Ovary (tissue), 10 donors: ENCODE measurements around the gene GSTA3. TPM values are rescaled to one million over a fixed set of nuclear protein-coding genes. Genes with fewer than 3 reads are reported as not detected.

Experiments
- DNase-seq, 5 donors: peaks; one replicate each; pipeline ENCODE4 v3.0.0-alpha.2; 2019 to 2020
- H3K27ac ChIP-seq, 2 donors: fragments of 200-600 bp; one replicate each; pipeline versions ENCODE4 v1.5.1 to v1.8.0; 2019 to 2022
- H3K27me3 ChIP-seq: fragments of 200-600 bp; one replicate; pipeline ENCODE4 v1.8.0; 2022
- H3K36me3 ChIP-seq: fragments of 200-600 bp; sonication (generic); one replicate; pipeline ENCODE4 v1.5.1; 2019
- H3K4me1 ChIP-seq: one replicate; pipeline ENCODE4 v1.8.1; 2013; ENCODE audit warnings: mild to moderate bottlenecking, moderate library complexity; ENCODE audit not compliant: insufficient read depth
- H3K4me3 ChIP-seq: fragments of 200-600 bp; sonication (generic); one replicate; pipeline ENCODE4 v1.5.1; 2017
- H3K9me3 ChIP-seq, 2 donors: fragments of 200-600 bp in 1 of 2; sonication (generic) in 1 of 2; one replicate each; pipeline versions ENCODE4 v1.5.1 to v1.8.1; 2013 to 2019; ENCODE audit warnings: mild to moderate bottlenecking in 1 of 2, moderate library complexity in 1 of 2
- EP300 ChIP-seq: sonication (generic); formaldehyde crosslinking; IDR thresholded peaks from one replicate; pipeline ENCODE4 v1.6.1; 2017; ENCODE audit warnings: antibody characterized with exemption
- POLR2A ChIP-seq: fragments of 450-650 bp; IDR thresholded peaks from one replicate; pipeline ENCODE4 v1.6.1; 2017; ENCODE audit warnings: antibody characterized with exemption, mild to moderate bottlenecking, moderate library complexity
- WGBS, 3 donors: extraction: QIAGEN DNeasy Blood & Tissue Kit in 1 of 3; methylation state at CpG; one replicate each; pipeline versions ENCODE4 v1.1.5 to v1.1.7; 2013 to 2017; 5-methylcytosine and 5-hydroxymethylcytosine counted together
- intact Hi-C, 4 donors: fragments of 100-400 bp; cut with DNase I; formaldehyde crosslinking; loops; one replicate each; pipeline versions ENCODE4 v1.11.0 to v1.15.1; 2022 to 2023
- long read RNA-seq, 3 donors: library from polyadenylated mRNA in 2 of 3; unstranded in 2 of 3; transcript quantifications; one replicate each; pipeline ENCODE4 v2.0.0 and lab custom pipeline, GENCODE V29; 2021 to 2026
- polyA plus RNA-seq, 2 donors: library from polyadenylated mRNA; stranded (reverse); fragments of 200-250 nt in 1 of 2; fragments of 350-450 nt in 1 of 2; fragmentation: Illumina TruSeq in 1 of 2; extraction: RNeasy Lipid Tissue Mini Kit (QIAGEN cat#74804) in 1 of 2; gene quantifications; one replicate each; pipeline ENCODE4 v1.2.3, GENCODE V29; 2013 to 2014
- total RNA-seq, 7 donors: library from RNA; depleted of rRNA in 2 of 7; stranded (reverse); fragments of >200 nt in 2 of 7; fragmentation: NEBNext Ultra II Directional in 3 of 7; extraction: Animal tissue kit (Norgen Biotek cat#: 25700) in 3 of 7; gene quantifications; one replicate each; pipeline versions ENCODE4 v1.1.0 to v1.2.4, GENCODE V29; 2016 to 2023
- TF ChIP-seq, protein P1 (sequence below), 3 donors: fragments of 450-650 bp in 2 of 3; fragments of 200-600 bp in 1 of 3; IDR thresholded peaks; one replicate each; pipeline versions ENCODE4 v1.5.1 to v1.8.0; 2016 to 2022; ENCODE audit warnings: antibody characterized with exemption in 3 of 3, mild to moderate bottlenecking in 1 of 3
- donor health status: DM: no; HTN: no; CAD: no; lungs with moderate emphysema.
- donor health status: DM: no; HTN: no; CAD: no.
- donor health status: Bipolar disorder and iron deficiency.
- donor health status: DM: yes; HTN: yes; CAD: no.
- donor health status: DM: no; HTN: no; CAD: no.
- donor health status: DM: yes; HTN: yes; CAD: no.

GSTA3 gene
- total RNA-seq, result 1 to 10 TPM in 3 of 7 donors, under 1 TPM in 1, not detected in 3; 0.61 to 9.3 (median 1.4) TPM
- 10 to 100 TPM in 1 of 2 donors, 1 to 10 TPM in 1; 1.6 to 22.1 TPM for polyA plus RNA-seq
- long read RNA-seq, donor 1, result 0 reads
- long read RNA-seq, donor 2, result 0 reads
- long read RNA-seq, donor 3, partial matches to known transcripts, result 0 of 2 reads
- long read RNA-seq, donor 3, other reads (novel, unspliced or antisense), result 1 of 2 reads

DNA sequence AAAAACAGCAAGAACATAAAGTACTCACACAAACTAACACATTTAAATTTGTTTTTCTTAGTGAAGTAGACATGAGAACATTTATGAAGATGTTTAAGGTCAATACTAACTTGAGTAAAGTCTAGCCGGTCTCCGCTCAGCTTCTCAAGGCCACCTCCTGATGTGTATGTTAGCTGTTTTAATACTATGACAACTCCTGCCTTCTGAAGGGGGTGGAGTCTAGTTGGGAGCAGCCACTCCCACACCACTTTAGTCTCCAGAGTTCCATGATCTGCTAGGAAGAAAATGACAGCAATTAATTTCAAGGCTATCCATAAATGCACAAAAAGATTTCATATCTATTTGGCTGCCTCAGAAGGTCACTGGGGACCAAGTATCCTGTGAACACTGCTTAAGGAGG is at the start of gene GSTA3:
TSS of gene GSTA3 (minus strand) at position 168 of the 400 bp plus-strand sequence. CDS start 3,864 bp downstream, outside the sequence.
- TF ChIP-seq, protein P1, sequence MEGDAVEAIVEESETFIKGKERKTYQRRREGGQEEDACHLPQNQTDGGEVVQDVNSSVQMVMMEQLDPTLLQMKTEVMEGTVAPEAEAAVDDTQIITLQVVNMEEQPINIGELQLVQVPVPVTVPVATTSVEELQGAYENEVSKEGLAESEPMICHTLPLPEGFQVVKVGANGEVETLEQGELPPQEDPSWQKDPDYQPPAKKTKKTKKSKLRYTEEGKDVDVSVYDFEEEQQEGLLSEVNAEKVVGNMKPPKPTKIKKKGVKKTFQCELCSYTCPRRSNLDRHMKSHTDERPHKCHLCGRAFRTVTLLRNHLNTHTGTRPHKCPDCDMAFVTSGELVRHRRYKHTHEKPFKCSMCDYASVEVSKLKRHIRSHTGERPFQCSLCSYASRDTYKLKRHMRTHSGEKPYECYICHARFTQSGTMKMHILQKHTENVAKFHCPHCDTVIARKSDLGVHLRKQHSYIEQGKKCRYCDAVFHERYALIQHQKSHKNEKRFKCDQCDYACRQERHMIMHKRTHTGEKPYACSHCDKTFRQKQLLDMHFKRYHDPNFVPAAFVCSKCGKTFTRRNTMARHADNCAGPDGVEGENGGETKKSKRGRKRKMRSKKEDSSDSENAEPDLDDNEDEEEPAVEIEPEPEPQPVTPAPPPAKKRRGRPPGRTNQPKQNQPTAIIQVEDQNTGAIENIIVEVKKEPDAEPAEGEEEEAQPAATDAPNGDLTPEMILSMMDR (IDR thresholded peaks at IDR 0.05), result no peak
- TF ChIP-seq EP300 (no peak), POLR2A (no peak)
- Histone ChIP-seq H3K4me3 (no peak within 1 kb of the TSS), H3K9me3 (no peaks in the 10 kb centered on the region), H3K27ac (no peak within 1 kb of the TSS), H3K4me1 (peaks cover 2% of the 10 kb centered on the region), H3K27me3 (no peaks in the 10 kb centered on the region), H3K36me3 (no peaks in the 10 kb centered on the region)
- DNase-seq, result no peak
- intact Hi-C loops, result no loop called here
- 24 to 48% (median 27%) methylated on average over 2 of the region's 2 CpGs for WGBS, 3 donors

DNA sequence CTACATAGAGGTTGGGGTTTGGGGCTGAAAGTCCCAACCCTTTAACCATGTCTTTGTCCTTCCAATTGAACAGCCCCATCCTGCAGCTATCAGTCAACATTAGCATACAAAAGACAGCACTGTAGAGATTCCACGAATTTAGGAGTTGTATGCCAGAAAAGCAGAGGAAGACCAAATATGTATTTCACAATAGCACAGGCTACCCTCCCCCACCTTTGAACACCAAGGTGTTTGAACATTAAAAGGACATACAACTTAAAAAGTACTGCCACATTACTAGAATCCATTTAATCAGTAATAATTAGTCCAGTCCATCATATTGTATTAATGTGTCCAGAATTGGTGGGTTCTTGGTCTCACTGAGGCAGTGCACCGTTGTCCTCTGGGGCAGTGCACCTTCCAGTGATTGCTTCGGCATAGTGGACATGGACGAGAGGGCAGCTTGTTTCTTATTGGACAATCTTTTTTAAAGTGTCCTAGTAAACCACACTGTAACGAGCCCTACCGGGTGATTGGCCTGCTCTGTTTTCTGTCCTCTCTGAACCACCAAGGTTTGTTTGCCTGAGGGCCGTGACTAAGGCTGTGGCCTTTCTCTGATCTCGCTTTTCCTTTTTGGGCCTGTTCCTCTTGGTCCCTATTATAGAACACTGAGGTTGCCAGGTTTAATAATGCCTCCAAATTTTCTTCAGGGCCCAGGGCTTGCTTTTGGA is 49.2 kb upstream of the GSTA3 start:
- intact Hi-C loops, result no loop called here
- Histone ChIP-seq H3K9me3 (no peaks in the 10 kb centered on the region), H3K4me3 (no peak overlapping the region), H3K27me3 (no peaks in the 10 kb centered on the region), H3K4me1 (no peaks in the 10 kb centered on the region), H3K27ac (no peak overlapping the region), H3K36me3 (no peaks in the 10 kb centered on the region)
- no peak for DNase-seq
- TF ChIP-seq, protein P1 (IDR thresholded peaks at IDR 0.05), result no peak
- no peak for TF ChIP-seq EP300
- no peak for TF ChIP-seq POLR2A
- 62 to 81% (median 73%) methylated on average over 8 of the region's 8 CpGs for WGBS, 3 donors

DNA sequence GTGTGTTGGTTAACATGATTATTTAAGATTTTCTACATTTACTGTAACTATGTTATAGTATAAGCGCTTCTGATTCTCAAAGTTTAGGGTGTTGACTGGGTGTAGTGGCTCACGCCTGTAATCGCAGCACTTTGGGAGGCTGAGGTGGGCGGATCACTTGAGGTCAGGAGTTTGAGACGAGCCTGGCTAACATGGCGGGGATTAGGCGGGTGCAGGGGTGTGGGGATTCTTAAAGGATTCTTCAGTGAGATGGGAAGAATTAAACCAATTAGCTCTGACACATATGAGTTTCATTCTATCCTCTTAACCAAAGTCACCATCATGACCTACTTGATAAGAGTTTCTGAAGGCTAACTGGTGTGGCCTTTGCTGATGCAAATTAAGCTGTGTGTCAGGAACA is 46.4 kb upstream of the GSTA3 start:
- WGBS, 3 donors, result 86 to 94% (median 90%) methylated on average over 7 of the region's 7 CpGs
- Histone ChIP-seq H3K9me3 (no peaks in the 10 kb centered on the region), H3K27ac (no peak overlapping the region), H3K36me3 (no peaks in the 10 kb centered on the region), H3K4me1 (no peaks in the 10 kb centered on the region), H3K27me3 (no peaks in the 10 kb centered on the region), H3K4me3 (no peak overlapping the region)
- no peak for DNase-seq
- intact Hi-C loops, result no loop called here
- TF ChIP-seq EP300 (no peak), POLR2A (no peak)
- TF ChIP-seq, protein P1 (IDR thresholded peaks at IDR 0.05), result no peak

DNA sequence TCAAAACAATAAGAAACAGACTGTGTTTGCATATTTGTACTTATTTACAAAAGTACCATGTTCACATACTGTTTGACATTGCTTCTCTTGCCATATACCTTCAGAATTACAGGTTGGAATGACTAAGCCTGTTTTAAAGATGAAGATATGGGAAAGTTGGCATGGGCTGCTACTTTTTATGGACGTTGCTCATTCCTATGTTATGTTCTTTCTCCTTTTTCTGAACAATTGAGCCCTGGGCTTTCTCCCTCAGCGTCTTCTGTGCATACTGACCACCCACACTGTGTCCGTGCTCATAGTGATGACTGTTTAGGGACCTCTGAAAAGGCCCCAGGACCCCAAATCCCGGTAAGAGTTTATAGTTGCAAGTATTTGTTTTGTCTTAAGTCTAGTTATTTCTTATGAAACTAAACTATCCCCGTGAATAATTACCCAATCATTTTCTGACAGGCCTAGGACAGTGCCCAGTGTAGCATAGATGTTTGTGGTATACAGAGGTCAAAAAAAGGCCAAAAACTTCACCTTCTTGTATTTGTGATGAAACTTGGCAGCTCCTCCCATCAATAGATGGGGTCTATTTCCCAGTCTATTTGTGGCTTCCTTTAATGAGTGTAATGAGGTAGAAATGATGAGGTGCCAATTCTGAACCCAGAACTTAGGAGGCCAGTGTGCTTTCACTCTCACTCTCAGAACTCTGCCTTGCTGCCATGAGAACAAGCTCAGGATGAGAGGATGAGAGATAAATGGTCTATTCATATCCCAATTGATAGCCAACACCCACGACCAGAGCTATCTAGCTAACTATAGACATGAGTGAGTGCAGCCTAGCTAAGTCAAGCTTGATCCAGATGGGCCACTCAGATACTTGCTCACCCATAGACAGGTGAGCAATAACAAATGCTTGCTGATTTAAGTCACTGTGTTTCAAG is 44.7 kb upstream of the GSTA3 start:
- WGBS, 3 donors, result 67 to 72% (median 68%) methylated on average over 6 of the region's 6 CpGs
- no peaks in the 10 kb centered on the region for H3K9me3 ChIP-seq
- H3K27me3 ChIP-seq, result no peaks in the 10 kb centered on the region
- intact Hi-C loops, result no loop called here
- H3K4me1 ChIP-seq, result no peaks in the 10 kb centered on the region
- H3K36me3 ChIP-seq, result no peaks in the 10 kb centered on the region
- TF ChIP-seq, protein P1 (IDR thresholded peaks at IDR 0.05), result no peak
- no peak for DNase-seq
- H3K4me3 ChIP-seq, result no peak overlapping the region
- no peak overlapping the region for H3K27ac ChIP-seq
